ENCODE measurements around the gene SDR42E2. TPM values are rescaled to one million over a fixed set of nuclear protein-coding genes. Genes with fewer than 3 reads are reported as not detected.

Gene SDR42E2
- polyA plus RNA-seq, 2 of the 4 experiments (the other 2 are of a cell fraction) = not detected

DNA sequence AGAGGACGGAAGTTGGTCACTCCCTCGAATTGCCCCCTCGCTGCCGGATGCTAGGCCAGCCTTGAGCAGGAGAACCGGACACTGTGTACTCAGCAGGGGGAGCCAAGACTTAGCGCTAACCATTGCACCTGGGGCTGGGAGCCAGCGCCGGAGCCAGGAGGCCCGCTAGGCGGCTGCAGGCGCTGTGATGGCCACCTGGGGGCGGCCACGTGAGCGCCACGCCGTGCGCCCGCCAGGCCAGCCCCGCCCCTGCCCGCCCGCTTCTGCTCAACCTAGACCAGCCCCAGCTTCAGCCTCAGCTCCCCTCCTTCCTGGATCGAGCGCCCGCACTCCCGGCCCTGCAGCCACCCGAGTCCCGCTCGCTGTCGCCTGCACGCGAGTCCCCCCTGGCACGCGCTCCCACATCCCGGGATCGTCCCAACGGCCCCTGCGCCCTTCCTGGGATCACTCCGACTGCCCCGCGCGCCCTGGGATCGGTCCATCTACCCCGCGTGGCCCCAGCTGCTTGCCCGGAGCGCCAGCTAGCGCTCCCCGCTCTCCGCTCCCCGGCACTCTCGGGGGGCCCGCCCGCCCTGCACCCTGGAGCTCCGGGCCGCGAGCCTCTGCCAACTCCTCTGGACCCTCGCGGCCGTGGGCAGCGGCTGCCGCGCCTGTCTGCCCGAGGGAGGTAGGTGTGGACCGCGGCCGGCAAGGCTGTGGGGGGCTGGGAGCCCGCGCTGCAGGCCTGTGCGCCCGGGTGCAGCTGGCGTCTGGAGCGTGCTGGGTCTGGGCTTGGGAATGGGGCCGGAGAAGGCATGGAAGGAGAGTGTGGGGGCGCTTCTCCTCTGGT is 43.9 kb downstream of the SDR42E2 start, which contains the start of gene EEF2K (continued):
- TF ChIP-seq, protein P1, sequence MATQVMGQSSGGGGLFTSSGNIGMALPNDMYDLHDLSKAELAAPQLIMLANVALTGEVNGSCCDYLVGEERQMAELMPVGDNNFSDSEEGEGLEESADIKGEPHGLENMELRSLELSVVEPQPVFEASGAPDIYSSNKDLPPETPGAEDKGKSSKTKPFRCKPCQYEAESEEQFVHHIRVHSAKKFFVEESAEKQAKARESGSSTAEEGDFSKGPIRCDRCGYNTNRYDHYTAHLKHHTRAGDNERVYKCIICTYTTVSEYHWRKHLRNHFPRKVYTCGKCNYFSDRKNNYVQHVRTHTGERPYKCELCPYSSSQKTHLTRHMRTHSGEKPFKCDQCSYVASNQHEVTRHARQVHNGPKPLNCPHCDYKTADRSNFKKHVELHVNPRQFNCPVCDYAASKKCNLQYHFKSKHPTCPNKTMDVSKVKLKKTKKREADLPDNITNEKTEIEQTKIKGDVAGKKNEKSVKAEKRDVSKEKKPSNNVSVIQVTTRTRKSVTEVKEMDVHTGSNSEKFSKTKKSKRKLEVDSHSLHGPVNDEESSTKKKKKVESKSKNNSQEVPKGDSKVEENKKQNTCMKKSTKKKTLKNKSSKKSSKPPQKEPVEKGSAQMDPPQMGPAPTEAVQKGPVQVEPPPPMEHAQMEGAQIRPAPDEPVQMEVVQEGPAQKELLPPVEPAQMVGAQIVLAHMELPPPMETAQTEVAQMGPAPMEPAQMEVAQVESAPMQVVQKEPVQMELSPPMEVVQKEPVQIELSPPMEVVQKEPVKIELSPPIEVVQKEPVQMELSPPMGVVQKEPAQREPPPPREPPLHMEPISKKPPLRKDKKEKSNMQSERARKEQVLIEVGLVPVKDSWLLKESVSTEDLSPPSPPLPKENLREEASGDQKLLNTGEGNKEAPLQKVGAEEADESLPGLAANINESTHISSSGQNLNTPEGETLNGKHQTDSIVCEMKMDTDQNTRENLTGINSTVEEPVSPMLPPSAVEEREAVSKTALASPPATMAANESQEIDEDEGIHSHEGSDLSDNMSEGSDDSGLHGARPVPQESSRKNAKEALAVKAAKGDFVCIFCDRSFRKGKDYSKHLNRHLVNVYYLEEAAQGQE (IDR thresholded peaks at IDR 0.05) = no peak
- TF ChIP-seq NR3C1 (IDR thresholded peaks at IDR 0.05) = no peak
- TF ChIP-seq ESRRA (IDR thresholded peaks at IDR 0.05; ENCODE audit: borderline replicate concordance, low read length) = no peak
- no peak for TF ChIP-seq HOXB13 (CRISPR knock-in tag; IDR thresholded peaks at IDR 0.05; ENCODE audit: low read depth)
- no peak for TF ChIP-seq ZC3H11A (IDR thresholded peaks at IDR 0.05)
- TF ChIP-seq PHF8 (IDR thresholded peaks at IDR 0.05; ENCODE audit: borderline replicate concordance, low read depth) = peak; percentile 52
- no peak for TF ChIP-seq ELK1 (IDR thresholded peaks at IDR 0.05; ENCODE audit: low read depth, low read length)
- TF ChIP-seq ZFP36 (IDR thresholded peaks at IDR 0.05; ENCODE audit: borderline replicate concordance, partially characterized antibody) = peak; percentile 16
- TF ChIP-seq HOXB5 (CRISPR knock-in tag; IDR thresholded peaks at IDR 0.05) = peak; percentile 79
- peak; percentile 53; the same call in 1 of the 2 replicates for TF ChIP-seq ATOH8 (CRISPR knock-in tag; IDR thresholded peaks at IDR 0.05; ENCODE audit: low read depth)
- TF ChIP-seq JUNB (IDR thresholded peaks at IDR 0.05) = no peak
- no peak for TF ChIP-seq POLR2AphosphoS2 (conservative IDR thresholded peaks at IDR 0.05; ENCODE audit: low read length)
- no peak for TF ChIP-seq HEYL (CRISPR knock-in tag; IDR thresholded peaks at IDR 0.05)
- no peak for TF ChIP-seq EHMT2 (IDR thresholded peaks at IDR 0.05; ENCODE audit: low read depth)
- no peak for TF ChIP-seq EHF (CRISPR knock-in tag; IDR thresholded peaks at IDR 0.05)
- no peak for TF ChIP-seq NFE2L2 (conservative IDR thresholded peaks at IDR 0.05; ENCODE audit: low read length)
- TF ChIP-seq HDAC2 (IDR thresholded peaks at IDR 0.05) = no peak
- TF ChIP-seq BHLHE40 (IDR thresholded peaks at IDR 0.05; ENCODE audit: low read depth, low read length) = peak; percentile 25; the same call in 1 of the 2 replicates
- peak; percentile 84; the same call in 1 of the 2 replicates for TF ChIP-seq NPAS2 (CRISPR knock-in tag; IDR thresholded peaks at IDR 0.05; ENCODE audit: borderline replicate concordance)
- peak; percentile 96 for TF ChIP-seq SMC3 (IDR thresholded peaks at IDR 0.05)
- TF ChIP-seq CHD4 (IDR thresholded peaks at IDR 0.05; ENCODE audit: borderline replicate concordance) = no peak
- 0 out of 2 replicates have a peak, but pooled peaks have one; percentile 60 for TF ChIP-seq MAZ (IDR thresholded peaks at IDR 0.05; ENCODE audit: borderline replicate concordance, low read depth, low read length)
- peak; percentile 94 for TF ChIP-seq MYC (IDR thresholded peaks at IDR 0.05; ENCODE audit: borderline replicate concordance, low read length)
- no peak for TF ChIP-seq MAFK (IDR thresholded peaks at IDR 0.05; ENCODE audit: partially characterized antibody)
- no peak for TF ChIP-seq ZSCAN20 (CRISPR knock-in tag; IDR thresholded peaks at IDR 0.05)
- TF ChIP-seq KDM1A (IDR thresholded peaks at IDR 0.05; ENCODE audit: low read depth) = no peak
- TF ChIP-seq, protein P2, sequence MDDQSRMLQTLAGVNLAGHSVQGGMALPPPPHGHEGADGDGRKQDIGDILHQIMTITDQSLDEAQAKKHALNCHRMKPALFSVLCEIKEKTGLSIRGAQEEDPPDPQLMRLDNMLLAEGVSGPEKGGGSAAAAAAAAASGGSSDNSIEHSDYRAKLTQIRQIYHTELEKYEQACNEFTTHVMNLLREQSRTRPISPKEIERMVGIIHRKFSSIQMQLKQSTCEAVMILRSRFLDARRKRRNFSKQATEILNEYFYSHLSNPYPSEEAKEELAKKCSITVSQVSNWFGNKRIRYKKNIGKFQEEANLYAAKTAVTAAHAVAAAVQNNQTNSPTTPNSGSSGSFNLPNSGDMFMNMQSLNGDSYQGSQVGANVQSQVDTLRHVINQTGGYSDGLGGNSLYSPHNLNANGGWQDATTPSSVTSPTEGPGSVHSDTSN (IDR thresholded peaks at IDR 0.05) = no peak

Measured in A549 (cell line).